ENCODE data around the gene BRI3. TPM values are rescaled to one million over a fixed set of nuclear protein-coding genes. Genes with fewer than 3 reads are reported as not detected.

Gene BRI3
- polyA plus RNA-seq, 1 donor (not counting 4 experiments of a cell fraction or from before 2014, with no cell fraction given), result 121 TPM

DNA sequence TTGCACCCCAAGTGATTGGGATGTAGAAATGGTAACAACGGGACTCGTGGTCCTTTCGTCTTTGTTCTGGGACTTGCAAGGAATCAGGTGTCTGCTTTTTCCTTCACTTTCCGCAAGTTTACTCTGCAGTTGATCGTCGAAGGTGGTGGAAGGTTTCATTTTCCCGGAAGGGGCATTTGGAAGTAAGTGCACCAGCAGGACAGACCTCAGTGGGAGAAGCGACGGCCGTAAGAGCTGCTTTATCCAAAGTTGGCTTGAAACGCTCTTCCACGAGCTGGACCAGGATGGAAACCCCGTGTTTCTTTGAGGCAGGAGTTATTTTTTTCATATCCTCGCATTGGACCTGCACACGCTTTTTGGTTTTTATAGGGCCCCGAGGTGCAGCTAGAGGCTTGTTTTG is 1.2 kb downstream of the BRI3 start:
- Histone ChIP-seq H3K9ac (ENCODE audit: control insufficient read depth, extremely low read depth, insufficient read depth, low read length) (peak overlapping the region; percentile 78), H3K27me3 (ENCODE audit: control insufficient read depth, extremely low read depth, insufficient read depth, low read length) (no peaks in the 10 kb centered on the region), H3K36me3 (ENCODE audit: control insufficient read depth in 2 of 2, extremely low read depth in 1 of 2, insufficient read depth in 2 of 2, low read length in 2 of 2) (peaks cover 4 to 12% of the 10 kb centered on the region in 2 experiments), H4K20me1 (ENCODE audit: control insufficient read depth, extremely low read depth, insufficient read depth, low read length) (no peaks in the 10 kb centered on the region), H2AFZ (ENCODE audit: control insufficient read depth, low read length) (no peak overlapping the region), H3K4me1 (ENCODE audit: control insufficient read depth, extremely low read depth, insufficient read depth, low read length) (peaks cover 47% of the 10 kb centered on the region), H3K27ac (ENCODE audit: control insufficient read depth, insufficient read depth, low read length) (peak overlapping the region; percentile 78), H3K9me3 (ENCODE audit: control insufficient read depth, low read depth, low read length) (no peaks in the 10 kb centered on the region), H3K9me1 (ENCODE audit: control insufficient read depth, extremely low read depth, insufficient read depth, low read length) (peaks cover 2% of the 10 kb centered on the region), H3K79me2 (ENCODE audit: control insufficient read depth, insufficient read depth, low read length) (peaks cover 41% of the 10 kb centered on the region), H3K4me2 (ENCODE audit: control insufficient read depth, extremely low read depth, insufficient read depth, low read depth, low read length) (peak overlapping the region; percentile 96), H3K4me3 (ENCODE audit: control insufficient read depth in 2 of 3, extremely low read depth in 1 of 3, insufficient read depth in 2 of 3, low read depth in 1 of 3, low read length in 3 of 3) (peak overlapping the region; percentile 67 to 89 (median 77))
- dilution Hi-C loops (cut with MboI; ENCODE audit: extremely low pct_ligation_motif_present, low sequenced_read_pairs), result no loop called here
- TF ChIP-seq, protein P1, sequence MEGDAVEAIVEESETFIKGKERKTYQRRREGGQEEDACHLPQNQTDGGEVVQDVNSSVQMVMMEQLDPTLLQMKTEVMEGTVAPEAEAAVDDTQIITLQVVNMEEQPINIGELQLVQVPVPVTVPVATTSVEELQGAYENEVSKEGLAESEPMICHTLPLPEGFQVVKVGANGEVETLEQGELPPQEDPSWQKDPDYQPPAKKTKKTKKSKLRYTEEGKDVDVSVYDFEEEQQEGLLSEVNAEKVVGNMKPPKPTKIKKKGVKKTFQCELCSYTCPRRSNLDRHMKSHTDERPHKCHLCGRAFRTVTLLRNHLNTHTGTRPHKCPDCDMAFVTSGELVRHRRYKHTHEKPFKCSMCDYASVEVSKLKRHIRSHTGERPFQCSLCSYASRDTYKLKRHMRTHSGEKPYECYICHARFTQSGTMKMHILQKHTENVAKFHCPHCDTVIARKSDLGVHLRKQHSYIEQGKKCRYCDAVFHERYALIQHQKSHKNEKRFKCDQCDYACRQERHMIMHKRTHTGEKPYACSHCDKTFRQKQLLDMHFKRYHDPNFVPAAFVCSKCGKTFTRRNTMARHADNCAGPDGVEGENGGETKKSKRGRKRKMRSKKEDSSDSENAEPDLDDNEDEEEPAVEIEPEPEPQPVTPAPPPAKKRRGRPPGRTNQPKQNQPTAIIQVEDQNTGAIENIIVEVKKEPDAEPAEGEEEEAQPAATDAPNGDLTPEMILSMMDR (optimal IDR thresholded peaks at IDR 0.05 in 1 of 3, IDR thresholded peaks at IDR 0.05 in 1 of 3, conservative IDR thresholded peaks at IDR 0.05 in 1 of 3; ENCODE audit: extremely low read depth in 1 of 3, insufficient read depth in 2 of 3, low read length in 3 of 3), result no peak
- no peak for TF ChIP-seq EZH2 (IDR thresholded peaks at IDR 0.05; ENCODE audit: low read length)
- FAIRE-seq, result no peak
- no peak for DNase-seq (ENCODE audit: low read depth, low spot score)

DNA sequence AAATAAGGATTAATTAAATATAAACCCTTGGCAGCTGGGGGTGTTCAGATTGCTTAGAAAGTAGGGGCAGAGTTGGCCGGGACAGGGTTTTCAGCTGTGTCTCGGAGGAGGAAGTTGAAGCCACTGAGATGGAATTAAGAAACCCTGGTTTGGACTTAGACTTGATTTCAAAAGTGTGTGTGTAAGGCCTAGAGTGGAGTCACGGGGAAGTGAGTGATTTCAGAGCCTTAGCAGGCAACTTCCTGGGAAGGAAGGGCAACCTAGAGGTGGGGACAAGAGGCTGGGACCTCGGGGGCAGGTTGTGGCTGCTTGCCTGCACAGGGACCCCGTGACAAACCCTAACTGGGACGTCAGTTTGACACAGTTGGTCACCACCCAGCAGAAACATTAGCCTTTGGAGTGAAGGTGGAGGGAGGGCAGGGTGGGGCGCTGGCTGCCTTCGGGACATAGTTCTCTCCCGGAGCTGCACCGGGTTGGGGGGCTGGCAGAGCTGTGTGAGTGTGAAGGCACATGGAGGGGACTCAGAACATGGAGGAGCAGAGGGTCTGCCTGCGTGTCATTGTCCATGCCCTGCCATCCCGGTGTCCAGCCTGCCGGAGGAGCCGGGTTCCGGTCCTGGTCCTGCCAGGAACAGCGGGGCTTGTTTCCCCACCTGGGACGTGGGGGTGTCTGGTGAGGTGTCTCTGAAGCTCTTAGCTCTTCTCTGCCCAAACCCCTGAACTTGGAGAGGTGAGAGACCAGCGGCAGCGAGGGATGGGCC is 1.8 kb downstream of the BRI3 start:
- Histone ChIP-seq H3K36me3 (ENCODE audit: control insufficient read depth in 2 of 2, extremely low read depth in 1 of 2, insufficient read depth in 2 of 2, low read length in 2 of 2) (peaks cover 5 to 15% of the 10 kb centered on the region in 2 experiments), H3K4me1 (ENCODE audit: control insufficient read depth, extremely low read depth, insufficient read depth, low read length) (peaks cover 53% of the 10 kb centered on the region)
- dilution Hi-C loops (cut with MboI; ENCODE audit: extremely low pct_ligation_motif_present, low sequenced_read_pairs), result no loop called here

More for the DNA sequence above, 1.8 kb downstream of the BRI3 start:
- Histone ChIP-seq H3K4me2 (ENCODE audit: control insufficient read depth, extremely low read depth, insufficient read depth, low read depth, low read length) (peak overlapping the region; percentile 96), H3K9ac (ENCODE audit: control insufficient read depth, extremely low read depth, insufficient read depth, low read length) (peak overlapping the region; percentile 78), H3K9me1 (ENCODE audit: control insufficient read depth, extremely low read depth, insufficient read depth, low read length) (peaks cover 2% of the 10 kb centered on the region), H3K9me3 (ENCODE audit: control insufficient read depth, low read depth, low read length) (no peaks in the 10 kb centered on the region), H3K4me3 (ENCODE audit: control insufficient read depth in 2 of 3, extremely low read depth in 1 of 3, insufficient read depth in 2 of 3, low read depth in 1 of 3, low read length in 3 of 3) (peak overlapping the region; percentile 67 to 89 (median 77)), H4K20me1 (ENCODE audit: control insufficient read depth, extremely low read depth, insufficient read depth, low read length) (peaks cover 6% of the 10 kb centered on the region), H3K27ac (ENCODE audit: control insufficient read depth, insufficient read depth, low read length) (peak overlapping the region; percentile 78), H3K27me3 (ENCODE audit: control insufficient read depth, extremely low read depth, insufficient read depth, low read length) (no peaks in the 10 kb centered on the region), H3K79me2 (ENCODE audit: control insufficient read depth, insufficient read depth, low read length) (peaks cover 45% of the 10 kb centered on the region), H2AFZ (ENCODE audit: control insufficient read depth, low read length) (no peak overlapping the region)
- FAIRE-seq, result peak; percentile 53
- DNase-seq (ENCODE audit: low read depth, low spot score), result no peak
- TF ChIP-seq EZH2 (IDR thresholded peaks at IDR 0.05; ENCODE audit: low read length), result no peak
- TF ChIP-seq, protein P1 (optimal IDR thresholded peaks at IDR 0.05 in 1 of 3, IDR thresholded peaks at IDR 0.05 in 1 of 3, conservative IDR thresholded peaks at IDR 0.05 in 1 of 3; ENCODE audit: extremely low read depth in 1 of 3, insufficient read depth in 2 of 3, low read length in 3 of 3), result no peak
